Tibial nerve (tissue), 4 donors: Measurements from ENCODE around the gene ELL. TPM values are rescaled to one million over a fixed set of nuclear protein-coding genes. Genes with fewer than 3 reads are reported as not detected.
"Not testable (repeated sequence)": the region's sequence is repeated elsewhere in the genome, so short reads cannot be mapped to it uniquely, and the experiment has no call there.

Experiments
- DNase-seq, 2 donors: peaks; one replicate each; pipeline ENCODE4 v3.0.0-alpha.2; 2019; ENCODE audit warnings: low spot score in 2 of 2
- H3K27ac ChIP-seq, 4 donors: fragments of 200-600 bp; sonication (generic) in 3 of 4; one replicate each; pipeline ENCODE4 v1.5.1; 2017 to 2019; ENCODE audit warnings: mild to moderate bottlenecking in 1 of 4
- H3K27me3 ChIP-seq, 2 donors: fragments of 200-600 bp; sonication (generic) in 1 of 2; one replicate each; pipeline versions ENCODE4 v1.5.1 to v1.6.0; 2017 to 2019
- H3K36me3 ChIP-seq, 3 donors: fragments of 200-600 bp; sonication (generic); one replicate each; pipeline ENCODE4 v1.5.1; 2018 to 2019
- H3K4me1 ChIP-seq, 4 donors: fragments of 200-600 bp; sonication (generic) in 3 of 4; one replicate each; pipeline ENCODE4 v1.5.1; 2017 to 2019
- H3K4me3 ChIP-seq, 4 donors: fragments of 200-600 bp; sonication (generic) in 3 of 4; one replicate each; pipeline ENCODE4 v1.5.1; 2017 to 2019; ENCODE audit warnings: mild to moderate bottlenecking in 1 of 4, moderate library complexity in 1 of 4
- H3K9me3 ChIP-seq, 4 donors: fragments of 200-600 bp; sonication (generic) in 3 of 4; one replicate each; pipeline ENCODE4 v1.5.1; 2017 to 2019
- EP300 ChIP-seq, 2 donors: sonication (generic); formaldehyde crosslinking; IDR thresholded peaks; one replicate each; pipeline ENCODE4 v1.6.1; 2017; ENCODE audit warnings: antibody characterized with exemption in 2 of 2, mild to moderate bottlenecking in 1 of 2
- POLR2A ChIP-seq, 2 donors: fragments of 450-650 bp; IDR thresholded peaks; one replicate each; pipeline ENCODE4 v1.6.1; 2017; ENCODE audit warnings: antibody characterized with exemption in 2 of 2, mild to moderate bottlenecking in 2 of 2, moderate library complexity in 2 of 2
- WGBS, 2 donors: methylation state at CpG; one replicate each; pipeline ENCODE4 v1.1.5; 2018; 5-methylcytosine and 5-hydroxymethylcytosine counted together
- total RNA-seq, 4 donors: library from RNA; depleted of rRNA; stranded (reverse); fragments of >200 nt; gene quantifications; one replicate each; pipeline ENCODE4 v1.1.0, GENCODE V29; 2016
- TF ChIP-seq, protein P1 (sequence below), 5 experiments: fragments of 200-600 bp in 3 of 5; fragments of 450-650 bp in 2 of 5; sonication (generic) in 3 of 5; IDR thresholded peaks; one replicate each; pipeline ENCODE4 v1.5.1; 2016 to 2019; ENCODE audit warnings: antibody characterized with exemption in 5 of 5, mild to moderate bottlenecking in 3 of 5, moderate library complexity in 2 of 5

The ELL gene
- total RNA-seq, 4 donors from 2014 or later, result 13.8 to 45.9 (median 26.0) TPM

DNA sequence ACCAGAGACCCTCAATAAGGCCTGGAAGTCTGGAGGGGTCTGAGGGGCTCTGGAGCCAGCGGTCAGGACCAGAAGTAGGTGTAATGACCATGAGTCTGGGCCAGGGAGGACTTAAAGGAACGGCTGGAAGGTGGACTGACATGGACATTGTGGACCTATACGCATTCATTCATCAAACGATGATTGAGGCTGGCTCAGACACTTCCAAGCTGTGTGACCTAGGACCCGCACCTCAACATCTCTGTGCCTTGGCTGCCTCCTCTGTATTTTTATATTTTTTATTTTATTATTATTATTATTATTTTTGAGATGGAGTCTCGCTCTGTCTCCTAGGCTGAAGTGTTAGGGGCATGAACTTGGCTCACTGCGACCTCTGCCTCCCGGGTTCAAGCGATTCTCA lies 115.1 kb downstream of the ELL start:
- H3K27me3 ChIP-seq, result no peaks in the 10 kb centered on the region
- DNase-seq, result no peak
- TF ChIP-seq POLR2A (IDR thresholded peaks at IDR 0.05) (no peak), EP300 (IDR thresholded peaks at IDR 0.05) (no peak)
- TF ChIP-seq, protein P1, sequence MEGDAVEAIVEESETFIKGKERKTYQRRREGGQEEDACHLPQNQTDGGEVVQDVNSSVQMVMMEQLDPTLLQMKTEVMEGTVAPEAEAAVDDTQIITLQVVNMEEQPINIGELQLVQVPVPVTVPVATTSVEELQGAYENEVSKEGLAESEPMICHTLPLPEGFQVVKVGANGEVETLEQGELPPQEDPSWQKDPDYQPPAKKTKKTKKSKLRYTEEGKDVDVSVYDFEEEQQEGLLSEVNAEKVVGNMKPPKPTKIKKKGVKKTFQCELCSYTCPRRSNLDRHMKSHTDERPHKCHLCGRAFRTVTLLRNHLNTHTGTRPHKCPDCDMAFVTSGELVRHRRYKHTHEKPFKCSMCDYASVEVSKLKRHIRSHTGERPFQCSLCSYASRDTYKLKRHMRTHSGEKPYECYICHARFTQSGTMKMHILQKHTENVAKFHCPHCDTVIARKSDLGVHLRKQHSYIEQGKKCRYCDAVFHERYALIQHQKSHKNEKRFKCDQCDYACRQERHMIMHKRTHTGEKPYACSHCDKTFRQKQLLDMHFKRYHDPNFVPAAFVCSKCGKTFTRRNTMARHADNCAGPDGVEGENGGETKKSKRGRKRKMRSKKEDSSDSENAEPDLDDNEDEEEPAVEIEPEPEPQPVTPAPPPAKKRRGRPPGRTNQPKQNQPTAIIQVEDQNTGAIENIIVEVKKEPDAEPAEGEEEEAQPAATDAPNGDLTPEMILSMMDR (IDR thresholded peaks at IDR 0.05), result no peak
- no peak overlapping the region for H3K4me3 ChIP-seq
- no peaks in the 10 kb centered on the region for H3K9me3 ChIP-seq
- H3K4me1 ChIP-seq, result peaks cover 0 to 27% (median 0%) of the 10 kb centered on the region in 4 donors
- H3K27ac ChIP-seq, result no peak overlapping the region
- H3K36me3 ChIP-seq, result no peaks in the 10 kb centered on the region
- WGBS, 2 donors, result 89 to 90% methylated on average over 9 of the region's 9 CpGs

DNA sequence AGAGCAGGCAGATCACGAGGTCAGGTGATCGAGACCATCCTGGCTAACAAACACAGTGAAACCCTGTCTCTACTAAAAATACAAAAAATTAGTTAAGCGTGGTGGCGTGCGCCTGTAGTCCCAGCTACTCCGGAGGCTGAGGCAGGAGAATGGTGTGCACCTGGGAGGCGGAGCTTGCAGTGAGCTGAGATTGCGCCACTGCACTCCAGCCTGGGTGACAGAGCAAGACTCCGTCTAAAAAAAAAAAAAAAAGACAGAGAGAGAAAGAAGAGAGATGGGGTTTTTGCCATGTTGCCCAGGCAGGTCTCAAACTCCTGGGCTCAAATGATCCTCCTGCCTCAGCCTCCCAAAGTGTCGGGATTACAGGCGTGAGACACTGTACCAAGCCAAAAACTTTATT lies 116.1 kb downstream of the ELL start:
- H3K4me3 ChIP-seq, H3K9me3 ChIP-seq, H3K36me3 ChIP-seq, DNase-seq, H3K27ac ChIP-seq, H3K27me3 ChIP-seq: not testable (repeated sequence)
- H3K4me1 ChIP-seq, result peaks cover 0 to 27% (median 0%) of the 10 kb centered on the region in 4 donors
- 87 to 89% methylated on average over 11 of the region's 11 CpGs for WGBS, 2 donors

DNA sequence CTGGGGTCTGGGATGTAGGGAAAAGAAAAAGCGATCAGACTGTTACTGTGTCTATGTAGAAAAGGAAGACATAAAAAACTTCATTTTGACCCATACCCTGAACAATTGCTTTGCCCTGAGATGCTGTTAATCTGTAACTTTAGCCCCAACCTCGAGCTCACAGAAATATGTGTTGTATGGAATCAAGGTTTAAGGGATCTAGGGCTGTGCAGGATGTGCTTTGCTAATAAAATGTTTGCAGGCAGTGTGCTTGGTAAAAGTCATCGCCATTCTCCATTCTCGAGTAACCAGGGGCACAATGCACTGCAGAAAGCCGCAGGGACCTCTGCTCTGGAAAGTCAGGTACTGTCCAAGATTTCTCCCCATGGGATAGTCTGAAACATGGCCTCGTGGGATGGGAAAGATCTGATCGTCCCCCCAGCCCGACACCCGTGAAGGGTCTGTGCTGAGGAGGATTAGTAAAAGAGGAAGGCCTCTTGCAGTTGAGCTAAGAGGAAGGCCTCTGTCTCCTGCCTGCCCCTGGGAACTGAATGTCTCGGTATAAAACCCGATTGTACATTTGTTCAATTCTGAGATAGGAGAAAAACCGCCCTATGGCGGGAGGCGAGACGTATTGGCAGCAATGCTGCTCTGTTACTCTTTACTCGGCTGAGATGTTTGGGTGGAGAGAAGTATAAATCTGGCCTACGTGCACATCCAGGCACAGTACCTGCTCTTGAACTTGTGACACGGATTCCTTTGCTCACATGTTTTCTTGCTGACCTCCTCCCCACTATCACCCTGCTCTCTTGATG lies 119.2 kb downstream of the ELL start:
- not testable (repeated sequence) for H3K9me3 ChIP-seq, H3K36me3 ChIP-seq, DNase-seq, H3K4me3 ChIP-seq
- WGBS, 2 donors, result 68 to 69% methylated on average over 18 of the region's 18 CpGs
- Histone ChIP-seq H3K27me3 (peaks cover 0 to 11% of the 10 kb centered on the region in 2 donors), H3K4me1 (peaks cover 0 to 33% (median 0%) of the 10 kb centered on the region in 4 donors), H3K27ac (peak overlapping the region in 3 of 4 donors; percentile 34 to 64 (median 42))

DNA sequence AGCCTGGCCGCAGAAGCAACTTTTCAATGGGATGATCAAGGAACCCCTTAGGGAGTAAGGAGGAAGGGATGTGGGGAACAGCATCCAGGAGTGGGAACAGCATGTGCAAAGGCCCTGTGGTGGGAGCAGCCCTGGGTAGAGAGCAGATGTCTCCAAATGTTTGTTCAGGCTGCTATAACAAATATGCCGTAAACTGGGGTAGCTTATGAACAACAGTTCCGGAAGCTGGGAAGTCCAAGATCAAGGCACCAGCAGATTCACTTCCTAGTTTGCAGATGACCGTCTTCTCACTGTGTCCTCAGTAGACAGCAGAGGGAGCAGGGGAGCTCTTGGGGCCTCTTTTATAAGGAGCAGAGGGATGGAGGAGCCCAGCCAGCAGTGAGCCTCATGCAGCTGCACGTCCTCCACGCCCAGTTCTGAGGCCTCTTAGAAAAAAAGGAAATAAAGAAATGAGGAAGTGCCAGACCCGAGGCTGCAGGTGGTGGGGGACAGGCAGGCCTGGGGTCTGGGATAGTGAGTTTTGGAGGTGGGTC lies 120.2 kb downstream of the ELL start:
- peak overlapping the region in 3 of 4 donors; percentile 19 to 64 (median 34) for H3K27ac ChIP-seq
- TF ChIP-seq, protein P1 (IDR thresholded peaks at IDR 0.05), result peak in 4 of 5 experiments; percentile 10 to 44 (median 19)
- TF ChIP-seq POLR2A (IDR thresholded peaks at IDR 0.05), result no peak
- peak in 1 of 2 donors; percentile 31 for TF ChIP-seq EP300 (IDR thresholded peaks at IDR 0.05)
- peaks cover 0 to 42% (median 2%) of the 10 kb centered on the region in 4 donors for H3K4me1 ChIP-seq
- peaks cover 0 to 20% of the 10 kb centered on the region in 2 donors for H3K27me3 ChIP-seq
- H3K9me3 ChIP-seq, result no peaks in the 10 kb centered on the region
- peak in 1 of 2 donors; percentile 67 for DNase-seq
- no peaks in the 10 kb centered on the region for H3K36me3 ChIP-seq
- no peak overlapping the region for H3K4me3 ChIP-seq
- 40 to 47% methylated on average over 7 of the region's 7 CpGs for WGBS, 2 donors

DNA sequence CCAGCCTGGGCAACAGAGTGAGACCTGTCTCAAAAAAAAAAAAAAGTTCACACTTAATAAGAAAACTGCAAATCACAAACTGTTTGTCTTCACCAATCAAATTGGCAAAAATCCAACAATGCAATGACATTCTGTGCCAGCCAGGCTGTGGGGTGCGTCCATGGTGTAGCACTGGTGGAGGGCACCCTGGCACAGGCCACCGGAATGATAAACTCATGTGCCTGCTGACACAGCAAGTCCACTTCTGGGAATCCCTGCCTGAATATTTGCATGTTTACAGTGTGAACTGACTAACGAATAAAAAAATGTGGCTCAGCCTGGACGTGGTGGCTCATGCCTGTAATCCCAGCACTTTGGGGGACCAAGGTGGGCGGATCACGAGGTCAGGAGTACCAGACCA lies 122.9 kb downstream of the ELL start:
- Histone ChIP-seq H3K27ac (no peak overlapping the region), H3K4me3 (no peak overlapping the region), H3K36me3 (no peaks in the 10 kb centered on the region), H3K9me3 (no peaks in the 10 kb centered on the region), H3K4me1 (peaks cover 0 to 40% (median 2%) of the 10 kb centered on the region in 4 donors), H3K27me3 (peaks cover 0 to 20% of the 10 kb centered on the region in 2 donors)
- TF ChIP-seq POLR2A (IDR thresholded peaks at IDR 0.05) (no peak), EP300 (IDR thresholded peaks at IDR 0.05) (peak in 1 of 2 donors; percentile 60)
- TF ChIP-seq, protein P1 (IDR thresholded peaks at IDR 0.05), result no peak
- WGBS, 2 donors, result 37 to 49% methylated on average over 6 of the region's 6 CpGs
- DNase-seq, result peak in 1 of 2 donors; percentile 48
